GM12801 (cell line): ENCODE measurements around the gene ATAD2B.

ENCODE experiments used
- CTCF ChIP-seq: IDR thresholded peaks from one replicate; pipeline ENCODE4 v1.5.1; 2011; ENCODE audit warnings: control low read depth; ENCODE audit not compliant: insufficient read length; ENCODE audit errors: extremely low read depth

ATAD2B gene

GRCh38 chr2:23801396-23801795 lies 125.5 kb downstream of the ATAD2B start:
- TF ChIP-seq CTCF: no peak

- no peak for TF ChIP-seq CTCF
These were observed 132.7 kb downstream of the ATAD2B start for GRCh38 chr2:23794234-23794633.

GRCh38 chr2:23793476-23793875 lies 133.4 kb downstream of the ATAD2B start:
- no peak for TF ChIP-seq CTCF

GRCh38 chr2:23791030-23791429 lies 135.9 kb downstream of the ATAD2B start:
- no peak for TF ChIP-seq CTCF

GRCh38 chr2:23789012-23789411 lies 137.9 kb downstream of the ATAD2B start:
- TF ChIP-seq CTCF: no peak

- TF ChIP-seq CTCF: no peak
These were observed 138.8 kb downstream of the ATAD2B start for GRCh38 chr2:23788100-23788499.

- TF ChIP-seq CTCF: no peak
These were observed 142.0 kb downstream of the ATAD2B start for GRCh38 chr2:23784971-23785370.

- TF ChIP-seq CTCF: no peak
These were observed 144.3 kb downstream of the ATAD2B start for GRCh38 chr2:23782646-23783045.
